Liver (tissue), 9 donors: ENCODE data around the gene APLN. TPM values are rescaled to one million over a fixed set of nuclear protein-coding genes. Genes with fewer than 3 reads are reported as not detected.

Source experiments
- DNase-seq: peaks from one replicate; pipeline ENCODE4 v3.0.0-alpha.2; 2017; ENCODE audit warnings: low spot score
- H3K27ac ChIP-seq, 2 donors: one replicate each; pipeline ENCODE4 v1.7.0; 2013; ENCODE audit warnings: inconsistent platforms in 2 of 2, low read length in 2 of 2, control low read depth in 1 of 2, low read depth in 1 of 2, mild to moderate bottlenecking in 1 of 2
- H3K27me3 ChIP-seq, 4 donors: one replicate each; pipeline versions ENCODE4 v1.6.1 to v1.7.0; 2013; ENCODE audit warnings: low read length in 3 of 4, inconsistent platforms in 1 of 4, mild to moderate bottlenecking in 1 of 4, moderate library complexity in 1 of 4; ENCODE audit not compliant: control insufficient read depth in 4 of 4, insufficient read depth in 4 of 4
- H3K36me3 ChIP-seq, 4 donors: one replicate each; pipeline versions ENCODE4 v1.6.1 to v1.7.0; 2013; ENCODE audit warnings: low read length in 3 of 4, mild to moderate bottlenecking in 3 of 4, low read depth in 1 of 4, moderate library complexity in 1 of 4; ENCODE audit not compliant: control insufficient read depth in 4 of 4, insufficient read depth in 3 of 4
- H3K4me1 ChIP-seq, 4 donors: one replicate each; pipeline versions ENCODE4 v1.6.1 to v1.7.0; 2013; ENCODE audit warnings: low read length in 3 of 4, mild to moderate bottlenecking in 3 of 4, moderate library complexity in 1 of 4; ENCODE audit not compliant: control insufficient read depth in 4 of 4, insufficient read depth in 4 of 4
- H3K4me3 ChIP-seq, 3 donors: one replicate each; pipeline versions ENCODE4 v1.6.1 to v1.7.0; 2013; ENCODE audit warnings: low read length in 3 of 3, control low read depth in 1 of 3, low read depth in 1 of 3, mild to moderate bottlenecking in 1 of 3
- H3K9ac ChIP-seq, 2 donors: one replicate each; pipeline ENCODE4 v1.7.0; 2013; ENCODE audit warnings: low read length in 2 of 2, mild to moderate bottlenecking in 2 of 2, moderate library complexity in 2 of 2, control low read depth in 1 of 2, low read depth in 1 of 2
- H3K9me3 ChIP-seq, 4 donors: one replicate each; pipeline versions ENCODE4 v1.6.1 to v1.7.0; 2013; ENCODE audit warnings: low read length in 3 of 4; ENCODE audit not compliant: control insufficient read depth in 4 of 4
- EGR1 ChIP-seq, 2 donors: IDR thresholded peaks; 2 replicates each; pipeline ENCODE4 v1.6.1; 2016 to 2018; ENCODE audit warnings: antibody characterized with exemption in 2 of 2, low read depth in 2 of 2
- FOXA1 ChIP-seq: IDR thresholded peaks from 2 replicates; pipeline ENCODE4 v1.6.1; 2016; ENCODE audit warnings: antibody characterized with exemption
- FOXA2 ChIP-seq: IDR thresholded peaks from 2 replicates; pipeline ENCODE4 v1.6.1; 2016; ENCODE audit warnings: antibody characterized with exemption
- GABPA ChIP-seq, 2 donors: IDR thresholded peaks in 1 of 2; conservative IDR thresholded peaks in 1 of 2; 2 replicates each; pipeline ENCODE4 v1.6.1; 2016; ENCODE audit warnings: antibody characterized with exemption in 2 of 2, mild to moderate bottlenecking in 1 of 2, moderate library complexity in 1 of 2
- HNF4A ChIP-seq, 2 donors: conservative IDR thresholded peaks; 2 replicates each; pipeline ENCODE4 v1.6.1; 2016; ENCODE audit warnings: antibody characterized with exemption in 2 of 2, mild to moderate bottlenecking in 2 of 2
- HNF4G ChIP-seq: IDR thresholded peaks from 2 replicates; pipeline ENCODE4 v1.6.1; 2016; ENCODE audit warnings: antibody characterized with exemption
- JUND ChIP-seq, 2 donors: IDR thresholded peaks; 2 replicates each; pipeline ENCODE4 v1.6.1; 2016; ENCODE audit warnings: antibody characterized with exemption in 2 of 2
- NR2F2 ChIP-seq: IDR thresholded peaks from 2 replicates; pipeline ENCODE4 v1.6.1; 2016; ENCODE audit warnings: antibody characterized with exemption
- RAD21 ChIP-seq, 2 donors: IDR thresholded peaks; 2 replicates each; pipeline ENCODE4 v1.6.1; 2016; ENCODE audit warnings: antibody characterized with exemption in 2 of 2, mild to moderate bottlenecking in 2 of 2
- RXRA ChIP-seq, 2 donors: IDR thresholded peaks; 2 replicates each; pipeline ENCODE4 v1.6.1; 2017 to 2018; ENCODE audit warnings: antibody characterized with exemption in 2 of 2, mild to moderate bottlenecking in 1 of 2
- SP1 ChIP-seq: IDR thresholded peaks from 2 replicates; pipeline ENCODE4 v1.6.1; 2018; ENCODE audit warnings: antibody characterized with exemption, mild to moderate bottlenecking
- TAF1 ChIP-seq: conservative IDR thresholded peaks from 2 replicates; pipeline ENCODE4 v1.6.1; 2016; ENCODE audit warnings: antibody characterized with exemption, mild to moderate bottlenecking
- YY1 ChIP-seq: IDR thresholded peaks from 2 replicates; pipeline ENCODE4 v1.6.1; 2016; ENCODE audit warnings: antibody characterized with exemption, mild to moderate bottlenecking
- WGBS: extraction: QIAGEN DNeasy Blood & Tissue Kit; methylation state at CpG from one replicate; pipeline ENCODE4 v1.1.7; 2013; 5-methylcytosine and 5-hydroxymethylcytosine counted together
- polyA plus RNA-seq, 2 donors: library from polyadenylated mRNA; stranded (reverse) in 1 of 2; unstranded in 1 of 2; fragments of 200-250 nt in 1 of 2; fragments of >200 nt in 1 of 2; fragmentation: Nextera tagmentation in 1 of 2; extraction: Ambion mirVana in 1 of 2; gene quantifications; one replicate each; pipeline versions ENCODE4 v1.2.1 to v1.2.3, GENCODE V29; 2013 to 2015
- total RNA-seq, 2 donors: library from RNA; depleted of rRNA; stranded (reverse); fragments of >200 nt; gene quantifications; one replicate each; pipeline ENCODE4 v1.2.3, GENCODE V29; 2014
- TF ChIP-seq, protein P1 (sequence below): IDR thresholded peaks from 2 replicates; pipeline ENCODE4 v1.6.1; 2016; ENCODE audit warnings: antibody characterized with exemption
- TF ChIP-seq, protein P2 (sequence below): IDR thresholded peaks from 2 replicates; pipeline ENCODE4 v1.6.1; 2016; ENCODE audit warnings: antibody characterized with exemption, mild to moderate bottlenecking
- TF ChIP-seq, protein P3 (sequence below): IDR thresholded peaks from 2 replicates; pipeline ENCODE4 v1.6.1; 2016; ENCODE audit warnings: antibody characterized with exemption
- TF ChIP-seq, protein P4 (sequence below): fragments of 150-350 bp; IDR thresholded peaks from 2 replicates; pipeline ENCODE4 v1.5.1; 2017; ENCODE audit warnings: improper control_type of control experiment, low read depth, low read length; ENCODE audit not compliant: missing input control
- TF ChIP-seq, protein P5 (sequence below): IDR thresholded peaks from 2 replicates; pipeline ENCODE4 v1.6.1; 2016; ENCODE audit warnings: antibody characterized with exemption
- donor health status: healthy.
- donor health status: healthy.
- donor health status: healthy.
- donor health status: healthy.
- donor health status: healthy.

The APLN gene
- total and polyA plus RNA-seq, 4 donors = 0.19 to 0.33 TPM; not detected in 2

DNA sequence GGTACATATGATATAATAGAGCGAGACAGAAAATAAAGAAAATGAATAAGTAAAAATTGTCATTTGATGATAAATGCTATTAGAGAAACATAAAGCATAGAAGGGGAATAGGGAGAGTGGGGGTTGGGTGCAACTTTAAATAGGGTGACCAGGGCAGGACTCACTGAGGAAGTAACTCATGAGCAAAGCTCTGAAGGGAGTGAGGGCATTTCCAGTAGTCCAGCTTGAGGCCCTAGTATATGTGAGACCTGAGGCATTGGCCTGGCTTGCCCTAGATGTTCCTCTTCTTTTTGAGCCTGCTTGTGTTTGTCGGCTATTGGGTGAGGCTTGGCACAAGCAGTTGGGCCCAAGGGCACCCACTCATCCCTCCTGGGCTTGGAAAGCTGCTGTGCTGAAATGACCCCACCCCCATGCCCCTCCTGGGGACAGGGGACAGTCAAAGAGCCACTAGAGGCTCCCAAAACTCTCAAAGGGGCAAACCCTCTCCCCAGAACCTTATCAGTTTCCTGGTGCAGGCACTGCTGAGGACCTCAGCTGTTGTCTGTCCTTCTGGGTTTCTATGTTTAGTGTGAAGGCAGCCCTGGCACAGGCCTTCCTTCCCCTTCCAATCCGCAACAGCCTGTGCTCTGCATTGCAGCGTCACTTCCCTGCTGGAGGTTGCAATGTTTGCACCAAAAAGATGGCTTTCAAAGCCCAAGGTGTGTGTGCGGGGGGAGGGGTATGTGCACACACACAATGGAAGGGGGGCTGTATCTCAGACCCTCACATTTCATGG, 40.1 kb downstream of the APLN start:
- peaks cover 0 to 3% (median 0%) of the 10 kb centered on the region in 4 donors for H3K9me3 ChIP-seq
- 92% methylated on average over 5 of the region's 5 CpGs for WGBS

More for the DNA sequence above, 40.1 kb downstream of the APLN start:
- Histone ChIP-seq H3K27me3 (no peaks in the 10 kb centered on the region), H3K4me3 (no peak overlapping the region), H3K9ac (no peak overlapping the region), H3K36me3 (no peaks in the 10 kb centered on the region), H3K27ac (no peak overlapping the region), H3K4me1 (no peaks in the 10 kb centered on the region)
- TF ChIP-seq HNF4A (conservative IDR thresholded peaks at IDR 0.05) (no peak), JUND (IDR thresholded peaks at IDR 0.05) (no peak), EGR1 (IDR thresholded peaks at IDR 0.05; ENCODE audit: low read depth in 2 of 2) (no peak), GABPA (IDR thresholded peaks at IDR 0.05 in 1 of 2, conservative IDR thresholded peaks at IDR 0.05 in 1 of 2) (no peak), RAD21 (IDR thresholded peaks at IDR 0.05) (no peak), FOXA1 (no peak), YY1 (no peak), FOXA2 (no peak), HNF4G (no peak), NR2F2 (no peak), RXRA (IDR thresholded peaks at IDR 0.05) (no peak), TAF1 (no peak), SP1 (no peak)
- TF ChIP-seq, protein P1, sequence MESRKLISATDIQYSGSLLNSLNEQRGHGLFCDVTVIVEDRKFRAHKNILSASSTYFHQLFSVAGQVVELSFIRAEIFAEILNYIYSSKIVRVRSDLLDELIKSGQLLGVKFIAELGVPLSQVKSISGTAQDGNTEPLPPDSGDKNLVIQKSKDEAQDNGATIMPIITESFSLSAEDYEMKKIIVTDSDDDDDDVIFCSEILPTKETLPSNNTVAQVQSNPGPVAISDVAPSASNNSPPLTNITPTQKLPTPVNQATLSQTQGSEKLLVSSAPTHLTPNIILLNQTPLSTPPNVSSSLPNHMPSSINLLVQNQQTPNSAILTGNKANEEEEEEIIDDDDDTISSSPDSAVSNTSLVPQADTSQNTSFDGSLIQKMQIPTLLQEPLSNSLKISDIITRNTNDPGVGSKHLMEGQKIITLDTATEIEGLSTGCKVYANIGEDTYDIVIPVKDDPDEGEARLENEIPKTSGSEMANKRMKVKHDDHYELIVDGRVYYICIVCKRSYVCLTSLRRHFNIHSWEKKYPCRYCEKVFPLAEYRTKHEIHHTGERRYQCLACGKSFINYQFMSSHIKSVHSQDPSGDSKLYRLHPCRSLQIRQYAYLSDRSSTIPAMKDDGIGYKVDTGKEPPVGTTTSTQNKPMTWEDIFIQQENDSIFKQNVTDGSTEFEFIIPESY = no peak
- TF ChIP-seq, protein P2, sequence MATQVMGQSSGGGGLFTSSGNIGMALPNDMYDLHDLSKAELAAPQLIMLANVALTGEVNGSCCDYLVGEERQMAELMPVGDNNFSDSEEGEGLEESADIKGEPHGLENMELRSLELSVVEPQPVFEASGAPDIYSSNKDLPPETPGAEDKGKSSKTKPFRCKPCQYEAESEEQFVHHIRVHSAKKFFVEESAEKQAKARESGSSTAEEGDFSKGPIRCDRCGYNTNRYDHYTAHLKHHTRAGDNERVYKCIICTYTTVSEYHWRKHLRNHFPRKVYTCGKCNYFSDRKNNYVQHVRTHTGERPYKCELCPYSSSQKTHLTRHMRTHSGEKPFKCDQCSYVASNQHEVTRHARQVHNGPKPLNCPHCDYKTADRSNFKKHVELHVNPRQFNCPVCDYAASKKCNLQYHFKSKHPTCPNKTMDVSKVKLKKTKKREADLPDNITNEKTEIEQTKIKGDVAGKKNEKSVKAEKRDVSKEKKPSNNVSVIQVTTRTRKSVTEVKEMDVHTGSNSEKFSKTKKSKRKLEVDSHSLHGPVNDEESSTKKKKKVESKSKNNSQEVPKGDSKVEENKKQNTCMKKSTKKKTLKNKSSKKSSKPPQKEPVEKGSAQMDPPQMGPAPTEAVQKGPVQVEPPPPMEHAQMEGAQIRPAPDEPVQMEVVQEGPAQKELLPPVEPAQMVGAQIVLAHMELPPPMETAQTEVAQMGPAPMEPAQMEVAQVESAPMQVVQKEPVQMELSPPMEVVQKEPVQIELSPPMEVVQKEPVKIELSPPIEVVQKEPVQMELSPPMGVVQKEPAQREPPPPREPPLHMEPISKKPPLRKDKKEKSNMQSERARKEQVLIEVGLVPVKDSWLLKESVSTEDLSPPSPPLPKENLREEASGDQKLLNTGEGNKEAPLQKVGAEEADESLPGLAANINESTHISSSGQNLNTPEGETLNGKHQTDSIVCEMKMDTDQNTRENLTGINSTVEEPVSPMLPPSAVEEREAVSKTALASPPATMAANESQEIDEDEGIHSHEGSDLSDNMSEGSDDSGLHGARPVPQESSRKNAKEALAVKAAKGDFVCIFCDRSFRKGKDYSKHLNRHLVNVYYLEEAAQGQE = no peak
- TF ChIP-seq, protein P3, sequence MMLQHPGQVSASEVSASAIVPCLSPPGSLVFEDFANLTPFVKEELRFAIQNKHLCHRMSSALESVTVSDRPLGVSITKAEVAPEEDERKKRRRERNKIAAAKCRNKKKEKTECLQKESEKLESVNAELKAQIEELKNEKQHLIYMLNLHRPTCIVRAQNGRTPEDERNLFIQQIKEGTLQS = no peak
- TF ChIP-seq, protein P4, sequence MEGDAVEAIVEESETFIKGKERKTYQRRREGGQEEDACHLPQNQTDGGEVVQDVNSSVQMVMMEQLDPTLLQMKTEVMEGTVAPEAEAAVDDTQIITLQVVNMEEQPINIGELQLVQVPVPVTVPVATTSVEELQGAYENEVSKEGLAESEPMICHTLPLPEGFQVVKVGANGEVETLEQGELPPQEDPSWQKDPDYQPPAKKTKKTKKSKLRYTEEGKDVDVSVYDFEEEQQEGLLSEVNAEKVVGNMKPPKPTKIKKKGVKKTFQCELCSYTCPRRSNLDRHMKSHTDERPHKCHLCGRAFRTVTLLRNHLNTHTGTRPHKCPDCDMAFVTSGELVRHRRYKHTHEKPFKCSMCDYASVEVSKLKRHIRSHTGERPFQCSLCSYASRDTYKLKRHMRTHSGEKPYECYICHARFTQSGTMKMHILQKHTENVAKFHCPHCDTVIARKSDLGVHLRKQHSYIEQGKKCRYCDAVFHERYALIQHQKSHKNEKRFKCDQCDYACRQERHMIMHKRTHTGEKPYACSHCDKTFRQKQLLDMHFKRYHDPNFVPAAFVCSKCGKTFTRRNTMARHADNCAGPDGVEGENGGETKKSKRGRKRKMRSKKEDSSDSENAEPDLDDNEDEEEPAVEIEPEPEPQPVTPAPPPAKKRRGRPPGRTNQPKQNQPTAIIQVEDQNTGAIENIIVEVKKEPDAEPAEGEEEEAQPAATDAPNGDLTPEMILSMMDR = no peak
- TF ChIP-seq, protein P5, sequence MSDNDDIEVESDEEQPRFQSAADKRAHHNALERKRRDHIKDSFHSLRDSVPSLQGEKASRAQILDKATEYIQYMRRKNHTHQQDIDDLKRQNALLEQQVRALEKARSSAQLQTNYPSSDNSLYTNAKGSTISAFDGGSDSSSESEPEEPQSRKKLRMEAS = no peak
- DNase-seq = no peak
